Cardiac ventricle fibroblast (primary cell): Measurements from ENCODE around the gene GTPBP2. TPM values are rescaled to one million over a fixed set of nuclear protein-coding genes. Genes with fewer than 3 reads are reported as not detected.

ENCODE experiments used
- total RNA-seq: library from RNA; depleted of rRNA; stranded (reverse); fragments of >200 nt; gene quantifications from 2 replicates; pipeline ENCODE4 v1.2.3, GENCODE V29; 2015

The GTPBP2 gene, protein sequence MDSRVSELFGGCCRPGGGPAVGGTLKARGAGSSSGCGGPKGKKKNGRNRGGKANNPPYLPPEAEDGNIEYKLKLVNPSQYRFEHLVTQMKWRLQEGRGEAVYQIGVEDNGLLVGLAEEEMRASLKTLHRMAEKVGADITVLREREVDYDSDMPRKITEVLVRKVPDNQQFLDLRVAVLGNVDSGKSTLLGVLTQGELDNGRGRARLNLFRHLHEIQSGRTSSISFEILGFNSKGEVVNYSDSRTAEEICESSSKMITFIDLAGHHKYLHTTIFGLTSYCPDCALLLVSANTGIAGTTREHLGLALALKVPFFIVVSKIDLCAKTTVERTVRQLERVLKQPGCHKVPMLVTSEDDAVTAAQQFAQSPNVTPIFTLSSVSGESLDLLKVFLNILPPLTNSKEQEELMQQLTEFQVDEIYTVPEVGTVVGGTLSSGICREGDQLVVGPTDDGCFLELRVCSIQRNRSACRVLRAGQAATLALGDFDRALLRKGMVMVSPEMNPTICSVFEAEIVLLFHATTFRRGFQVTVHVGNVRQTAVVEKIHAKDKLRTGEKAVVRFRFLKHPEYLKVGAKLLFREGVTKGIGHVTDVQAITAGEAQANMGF
- total RNA-seq = 16.6 and 18.0 TPM in 2 replicates

GRCh38 chr6:43629104-43629504, at the start of gene GTPBP2:
Gene GTPBP2, minus strand, starts transcription at chr6:43629264. Its CDS starts 102 bp downstream, at chr6:43629162.

DNA sequence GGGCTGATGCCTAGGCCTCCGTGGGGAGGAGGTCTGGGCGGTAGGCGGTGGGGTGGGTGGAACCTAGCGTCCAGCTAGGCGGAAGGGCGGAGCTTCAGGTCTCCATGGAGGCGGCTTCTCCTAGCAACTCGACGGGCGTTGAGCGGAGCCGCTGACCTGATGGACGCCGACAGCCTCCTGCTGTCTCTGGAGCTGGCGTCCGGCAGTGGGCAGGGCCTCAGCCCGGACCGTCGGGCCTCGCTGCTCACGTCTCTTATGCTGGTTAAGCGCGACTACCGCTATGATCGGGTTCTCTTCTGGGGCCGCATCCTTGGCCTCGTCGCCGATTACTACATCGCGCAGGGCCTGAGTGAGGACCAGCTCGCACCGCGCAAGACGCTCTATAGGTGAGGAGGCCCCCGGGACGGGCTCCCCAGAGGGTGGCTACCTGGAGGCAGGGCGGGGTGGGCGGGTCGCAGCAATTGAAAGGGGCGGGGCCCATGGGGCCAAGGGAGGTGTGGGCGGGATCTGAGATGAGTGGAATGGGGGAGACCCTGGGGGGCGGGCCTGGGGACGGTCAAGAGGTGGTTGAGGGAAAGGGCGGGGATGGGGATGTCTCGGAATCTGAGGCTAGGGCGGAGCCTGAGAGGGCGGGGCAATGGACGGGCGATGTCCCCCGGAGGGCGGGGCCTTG, 16.0 kb upstream of the GTPBP2 start, which contains the start of gene RSPH9:
TSS of gene RSPH9 (plus strand) at position 97 of the 673 bp plus-strand sequence. CDS start at position 160, 63 bp downstream.

GRCh38 chr6:43635387-43636307, 6.6 kb upstream of the GTPBP2 start, which contains the start of gene MAD2L1BP:
Gene MAD2L1BP, plus strand, starts transcription at chr6:43635840. Its CDS starts 36 bp downstream, at chr6:43635876.

GRCh38 chr6:43575772-43576551, 53.1 kb downstream of the GTPBP2 start, which contains the start of the genes POLH and XPO5:
Gene POLH, plus strand, starts transcription at chr6:43576185. Its CDS starts 6,135 bp downstream, at chr6:43582320.
Gene XPO5, minus strand, starts transcription at chr6:43576038. Its CDS starts 174 bp downstream, at chr6:43575864.

Other genes with a start within 250 kb of the GTPBP2 start
- 7.9 and 10.6 TPM in 2 replicates for gene ABCC10, start 201.7 kb downstream of the GTPBP2 start, total RNA-seq
- gene DLK2, start 173.7 kb downstream of the GTPBP2 start, total RNA-seq = not detected in 2 replicates
- gene TJAP1, start 151.7 kb downstream of the GTPBP2 start, total RNA-seq = 13.9 and 15.1 TPM in 2 replicates
- gene LRRC73, start 118.9 kb downstream of the GTPBP2 start, total RNA-seq = 0.15 and 0.44 TPM in 2 replicates
- 110 and 136 TPM in 2 replicates for gene YIPF3, start 112.3 kb downstream of the GTPBP2 start, total RNA-seq
- 19.5 and 20.7 TPM in 2 replicates for gene POLR1C, start 112.2 kb downstream of the GTPBP2 start, total RNA-seq
- 13.0 and 19.6 TPM in 2 replicates for gene XPO5, start 53.2 kb downstream of the GTPBP2 start, total RNA-seq
- 16.8 and 17.8 TPM in 2 replicates for gene POLH, start 53.1 kb downstream of the GTPBP2 start, total RNA-seq
- gene MAD2L1BP, start 6.6 kb upstream of the GTPBP2 start, total RNA-seq = 15.7 and 17.4 TPM in 2 replicates
- gene RSPH9, start 15.8 kb upstream of the GTPBP2 start, total RNA-seq = 0.19 TPM in 1 of 2 replicates, not detected in the other
- 32.9 and 36.0 TPM in 2 replicates for gene MRPS18A, start 58.5 kb upstream of the GTPBP2 start, total RNA-seq
- 56.9 and 68.8 TPM in 2 replicates for gene VEGFA, start 140.9 kb upstream of the GTPBP2 start, total RNA-seq